ENCODE data around the gene UNC5A.

UNC5A gene

DNA sequence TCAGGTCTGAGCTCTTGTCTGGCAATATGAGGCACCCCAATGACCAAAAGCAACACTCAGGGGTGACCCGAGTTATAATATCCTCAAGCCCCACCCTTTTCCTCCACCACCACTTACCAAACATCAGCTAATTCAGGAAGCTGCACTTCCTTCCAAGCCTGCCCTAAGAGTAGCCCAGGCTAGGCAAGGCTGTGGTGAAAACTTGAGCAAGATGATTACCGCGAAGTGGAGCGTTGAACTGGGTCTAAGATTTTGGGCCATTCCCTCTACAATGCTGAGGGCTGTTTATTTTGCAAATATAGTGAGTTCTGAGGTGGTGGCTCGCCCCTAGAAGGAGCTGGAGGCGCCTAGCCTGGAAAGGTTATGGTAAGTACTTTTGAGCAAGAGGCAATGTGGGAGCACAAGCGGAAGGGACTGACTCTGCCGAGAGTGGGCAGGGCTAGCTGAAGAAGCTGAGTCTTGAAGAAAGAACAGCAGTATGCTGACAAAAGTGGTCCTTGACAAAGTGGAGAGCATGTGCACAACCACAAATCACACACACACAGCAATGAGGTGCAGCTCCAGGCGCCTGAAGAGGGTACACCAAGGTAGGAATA is 89.0 kb downstream of the UNC5A start, which contains the start of gene HK3:
Gene HK3 (minus strand): TSS at position 51 of the 596 bp plus-strand sequence. CDS start 3,187 bp downstream, outside the sequence.
- DNase-seq (ENCODE audit: low spot score): no peak

DNA sequence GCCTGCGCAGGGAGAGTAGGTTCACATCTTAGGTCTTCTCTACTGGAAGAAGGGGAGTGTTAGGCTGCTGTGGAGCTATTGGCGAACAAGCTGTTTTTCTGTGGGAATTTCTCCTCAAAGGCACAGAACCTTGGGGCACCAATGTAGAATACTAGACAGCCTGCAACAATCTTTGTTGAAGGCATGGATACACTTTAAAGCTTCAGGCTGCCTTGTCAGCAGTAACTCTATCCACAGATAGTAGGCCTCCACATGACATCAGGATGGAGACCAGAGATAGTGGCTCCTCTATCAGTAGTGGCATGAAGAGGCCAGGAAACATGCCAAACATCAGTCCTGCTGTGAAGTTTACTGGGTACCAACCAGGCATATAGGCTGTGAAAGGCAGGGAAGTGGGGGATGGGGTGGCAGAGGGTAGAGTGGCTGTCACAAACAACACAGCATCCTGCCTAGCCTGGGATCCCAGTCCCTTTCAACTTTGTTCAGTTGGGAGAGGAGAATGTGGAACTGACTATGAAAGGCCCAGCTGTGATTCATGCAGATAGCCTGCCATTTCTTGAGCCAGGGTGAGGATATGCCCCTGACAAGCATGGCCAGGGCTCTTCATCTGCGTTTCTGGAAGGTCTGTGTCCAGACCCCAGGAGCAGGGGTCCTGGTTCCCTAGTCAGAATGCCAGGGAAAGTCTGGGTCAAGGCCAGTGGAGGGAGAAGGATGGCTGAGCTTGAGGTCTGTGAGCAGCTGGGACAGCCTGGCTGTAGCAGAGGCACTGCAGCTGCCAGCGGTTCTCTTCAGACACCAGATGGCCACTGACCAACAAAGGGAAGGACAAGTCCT is 89.8 kb downstream of the UNC5A start:
- no peak for DNase-seq (ENCODE audit: low spot score)

DNA sequence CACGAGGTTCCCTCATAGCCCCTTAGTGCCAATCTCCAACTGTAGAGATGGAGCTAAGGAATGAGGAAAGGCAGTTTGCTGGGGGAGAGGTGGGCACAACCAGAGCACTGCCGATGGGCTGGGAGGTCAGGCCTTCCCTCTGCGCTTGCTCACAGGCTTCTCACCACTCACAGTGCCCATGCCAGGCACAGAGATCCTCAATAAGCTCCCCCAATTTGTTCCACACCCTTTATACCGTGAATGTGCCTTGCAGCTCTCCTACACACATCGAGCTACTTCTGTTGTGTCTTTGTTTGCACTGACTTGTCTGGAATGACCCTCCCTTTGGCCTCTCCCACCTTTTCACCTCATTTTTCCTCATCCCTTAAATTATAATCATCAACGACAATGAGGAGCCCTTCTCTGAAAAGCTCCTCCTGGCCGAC is 90.4 kb downstream of the UNC5A start:
- no peak for DNase-seq (ENCODE audit: low spot score)

DNA sequence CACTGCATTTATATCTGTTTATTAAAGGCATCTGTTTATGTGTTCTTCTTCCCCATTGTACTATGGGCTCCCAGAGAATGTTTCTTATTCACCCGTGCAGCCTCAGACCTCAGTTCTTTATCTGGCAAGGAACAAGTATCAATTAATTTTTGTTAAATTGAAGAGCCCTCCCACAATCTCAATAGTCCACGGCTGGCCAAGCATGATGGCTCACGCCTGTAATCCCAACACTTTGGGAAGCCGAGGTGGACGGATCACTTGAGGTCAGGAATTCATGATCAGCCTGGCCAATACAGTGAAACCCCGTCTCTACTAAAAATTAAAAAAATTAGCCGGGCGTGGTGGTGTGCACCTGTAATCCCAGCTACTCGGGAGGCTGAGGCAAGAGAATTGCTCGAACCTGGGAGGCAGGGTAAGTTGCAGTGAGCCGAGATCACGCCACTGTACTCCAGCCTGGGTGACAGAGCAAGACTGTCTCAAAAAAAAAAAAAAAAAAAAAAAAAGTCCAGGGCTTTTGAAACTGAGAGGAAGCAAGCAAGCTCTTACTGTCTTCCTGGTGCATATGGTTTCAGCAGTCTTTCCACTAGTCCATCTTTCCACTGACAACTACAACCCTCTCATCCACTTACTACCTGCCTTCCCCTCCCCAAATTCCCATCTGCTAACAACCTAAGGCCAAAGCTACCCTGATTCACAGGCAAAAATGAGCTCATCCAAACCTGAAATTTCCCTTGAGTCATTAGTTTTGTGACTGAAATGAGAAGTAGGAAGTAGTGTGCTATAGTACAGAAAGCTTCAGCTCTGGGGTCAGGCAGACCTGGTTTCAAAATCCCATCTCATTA is 91.1 kb downstream of the UNC5A start:
- no peak for DNase-seq (ENCODE audit: low spot score)

DNA sequence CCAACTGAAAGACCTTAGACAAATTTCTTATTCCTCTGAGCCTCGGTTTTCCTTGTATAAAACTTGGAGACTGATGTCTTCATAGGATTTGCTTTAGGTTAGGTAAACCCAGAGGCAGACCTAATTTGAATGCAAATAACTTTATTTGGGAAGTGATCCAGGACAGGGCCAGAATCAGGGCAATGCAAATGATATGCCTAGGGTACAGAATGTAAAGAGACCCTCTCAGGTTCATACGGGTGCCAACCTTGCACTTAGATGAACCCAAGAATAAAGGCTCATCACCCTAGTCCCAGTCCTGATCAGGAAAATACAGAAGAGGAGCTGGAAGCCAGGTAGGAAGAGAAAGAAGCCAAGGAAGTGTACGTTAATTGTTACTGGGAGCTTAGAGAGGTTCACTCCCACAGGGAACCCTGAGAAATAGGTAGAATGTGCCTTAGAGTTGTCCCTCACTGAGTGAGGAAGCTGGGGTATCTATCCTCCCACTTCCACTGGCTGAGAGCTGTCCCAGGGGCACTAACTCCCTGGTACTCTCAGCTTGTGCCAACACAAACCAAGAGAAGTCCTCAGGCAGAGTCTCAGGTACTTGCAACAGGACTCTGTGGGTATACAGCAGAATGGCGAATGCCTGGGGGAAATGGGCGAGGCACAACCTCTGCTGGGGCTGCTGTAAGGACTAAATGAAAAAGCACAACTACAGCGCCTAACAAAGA is 91.9 kb downstream of the UNC5A start:
- DNase-seq (ENCODE audit: low spot score): no peak

DNA sequence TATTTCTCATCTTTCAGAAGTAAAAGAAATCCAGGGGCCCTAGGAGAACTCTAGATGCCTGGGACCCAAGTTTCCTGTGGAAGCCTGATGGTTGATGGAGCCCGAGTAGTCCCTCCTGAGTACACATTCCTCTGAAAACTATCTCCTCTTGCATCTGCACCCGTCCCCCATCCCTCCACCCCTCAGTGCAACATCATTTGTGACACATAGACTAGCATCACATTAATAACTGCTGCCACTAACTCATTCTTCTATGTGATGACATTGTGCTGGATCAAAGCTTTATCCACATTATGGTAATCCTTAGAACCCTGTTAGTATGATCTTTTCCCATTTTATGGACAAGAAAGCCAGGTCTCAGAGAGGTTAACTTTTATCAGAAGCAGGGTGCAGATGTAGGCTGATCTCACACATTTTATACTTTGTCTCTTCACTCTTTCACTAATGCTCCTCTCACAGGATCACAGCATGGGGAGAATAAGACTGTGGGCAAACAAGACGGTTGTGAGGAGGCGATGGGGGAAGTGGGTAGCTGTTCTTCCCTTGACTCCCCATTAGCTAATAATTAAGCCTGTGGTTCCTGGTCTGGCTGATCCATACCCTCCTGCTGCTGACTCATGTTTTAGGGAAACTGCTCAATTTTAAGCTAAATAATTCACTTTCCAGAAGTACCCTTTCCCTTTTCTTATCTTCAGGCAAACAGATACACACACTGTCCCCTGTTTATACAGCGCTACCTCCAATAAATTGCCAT is 92.7 kb downstream of the UNC5A start:
- no peak for DNase-seq (ENCODE audit: low spot score)

DNA sequence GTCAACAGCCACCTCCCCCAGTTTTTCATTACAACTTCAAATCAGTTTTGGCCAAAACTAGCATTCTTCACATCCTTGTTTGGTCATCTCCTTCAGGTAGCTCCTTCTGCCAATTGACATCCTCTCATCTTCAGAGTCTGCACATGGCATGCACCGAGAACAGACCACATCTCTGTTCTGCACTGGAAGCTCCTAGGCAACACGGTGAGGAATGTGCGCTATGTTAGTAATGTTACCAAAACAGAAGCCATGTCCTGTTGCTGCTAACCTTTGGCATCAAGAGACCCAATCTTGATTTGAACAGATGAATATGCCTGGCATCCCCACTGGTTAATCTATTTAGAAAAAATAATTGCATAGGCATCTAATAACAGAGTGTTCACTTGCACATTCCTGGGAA is 93.9 kb downstream of the UNC5A start:
- DNase-seq (ENCODE audit: low spot score): no peak

DNA sequence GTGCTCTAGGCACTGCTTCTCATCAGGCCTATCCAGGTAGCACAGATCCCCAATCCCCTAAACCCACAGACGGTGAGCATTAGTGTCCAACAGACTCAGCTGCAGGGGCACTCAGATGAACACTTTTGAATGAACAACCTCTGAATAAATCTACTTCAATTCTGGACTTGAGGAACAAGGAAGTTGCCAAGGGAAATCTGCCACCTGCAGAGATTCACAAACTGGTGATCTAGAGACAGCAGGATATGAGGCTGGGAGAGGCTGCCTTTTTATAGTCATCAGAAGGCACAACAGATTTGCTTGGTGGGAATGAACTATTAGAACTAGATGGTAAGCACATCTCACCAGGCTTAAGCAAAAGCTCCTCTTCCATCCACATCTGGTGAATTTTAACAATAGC is 95.8 kb downstream of the UNC5A start:
- no peak for DNase-seq (ENCODE audit: low spot score)

DNA sequence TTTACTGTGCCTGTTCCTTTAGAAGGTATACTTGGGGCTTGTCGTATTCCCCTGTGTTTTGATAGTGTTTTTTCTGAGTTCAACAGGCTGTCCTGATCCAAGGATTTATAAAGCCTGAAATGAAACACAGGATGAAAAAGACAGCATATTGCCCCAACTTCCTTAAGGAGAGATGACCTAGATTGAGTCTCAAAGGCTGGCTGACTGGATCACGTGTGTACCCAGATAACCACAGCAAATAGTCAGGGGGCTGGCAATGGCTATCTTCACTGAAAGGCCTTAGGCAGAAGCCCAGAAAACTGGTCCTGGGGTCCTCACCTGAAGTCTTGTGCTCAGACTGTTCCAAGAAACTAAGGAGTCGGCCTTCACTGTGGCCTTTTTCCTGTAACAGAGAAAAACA is 96.4 kb downstream of the UNC5A start:
- no peak for DNase-seq (ENCODE audit: low spot score)

DNA sequence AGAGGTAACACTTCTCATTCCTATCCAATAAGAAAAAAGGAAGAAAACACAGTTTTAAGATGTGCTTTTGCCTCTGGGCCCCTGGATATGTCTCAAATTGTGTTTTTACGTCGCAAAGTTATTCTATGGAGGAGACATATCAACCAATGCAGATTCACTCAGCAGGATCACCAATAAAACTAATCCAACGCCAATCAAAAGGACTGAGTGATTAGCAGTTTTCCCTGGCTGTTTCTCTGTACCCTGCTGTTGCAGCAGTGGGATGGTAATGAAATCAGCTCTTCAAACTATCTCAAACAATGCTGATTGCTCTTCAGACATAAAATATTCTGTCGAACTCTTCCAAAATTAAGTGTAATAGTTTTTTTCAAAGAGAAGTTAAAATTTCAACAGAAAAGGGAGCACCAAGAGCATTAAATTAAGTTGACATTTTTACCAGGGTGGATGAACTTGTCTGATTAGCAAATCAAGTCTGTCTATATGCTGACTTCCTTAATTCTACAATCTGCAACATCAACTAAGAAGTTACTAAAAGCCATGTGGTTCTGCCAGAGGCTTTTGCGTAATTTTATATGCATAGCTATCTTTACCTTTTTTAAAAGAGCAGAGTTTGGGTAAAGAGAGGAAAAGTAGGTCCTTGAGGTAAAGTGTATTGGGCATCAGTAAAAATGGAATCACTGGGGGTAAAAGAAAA is 98.5 kb downstream of the UNC5A start:
- no peak for DNase-seq (ENCODE audit: low spot score)

DNA sequence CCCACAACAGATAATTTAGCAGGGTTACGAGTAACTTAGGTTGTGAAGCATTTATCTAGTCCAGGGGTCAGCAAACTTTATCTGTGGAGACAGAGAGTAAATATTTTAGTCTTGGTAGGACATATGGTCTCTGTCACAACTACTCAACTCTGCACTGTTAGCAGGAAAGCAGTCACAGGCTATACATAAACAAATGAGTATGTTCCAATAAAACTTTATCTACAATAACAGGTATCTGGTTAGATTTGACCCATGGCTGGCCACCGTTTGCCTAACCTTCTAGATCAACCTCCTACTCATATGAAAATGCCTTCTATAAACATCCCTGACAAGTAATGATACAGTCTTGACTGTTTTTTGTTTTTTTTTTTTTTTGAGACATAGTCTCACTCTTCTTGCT is 101.8 kb downstream of the UNC5A start:
- DNase-seq (ENCODE audit: low spot score): no peak

DNA sequence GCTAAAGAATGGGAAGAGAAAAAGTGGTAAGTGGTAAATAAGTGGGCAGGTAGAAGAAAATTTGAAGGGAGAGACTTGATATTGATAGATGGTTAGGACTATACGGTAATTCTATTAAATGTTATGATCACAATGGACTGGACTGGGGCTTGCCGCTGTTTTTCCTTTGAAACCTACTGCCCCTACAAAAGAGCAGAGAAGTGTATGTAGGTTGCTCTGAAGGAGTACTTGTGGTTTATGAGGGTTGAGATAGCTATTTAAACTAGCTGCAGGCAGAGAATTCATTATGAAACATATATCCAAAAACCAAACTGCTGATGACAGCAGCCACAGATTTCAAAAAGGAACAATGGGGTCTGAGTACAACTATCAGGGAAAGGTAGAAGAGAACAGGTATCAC is 105.5 kb downstream of the UNC5A start:
- DNase-seq (ENCODE audit: low spot score): no peak

DNA sequence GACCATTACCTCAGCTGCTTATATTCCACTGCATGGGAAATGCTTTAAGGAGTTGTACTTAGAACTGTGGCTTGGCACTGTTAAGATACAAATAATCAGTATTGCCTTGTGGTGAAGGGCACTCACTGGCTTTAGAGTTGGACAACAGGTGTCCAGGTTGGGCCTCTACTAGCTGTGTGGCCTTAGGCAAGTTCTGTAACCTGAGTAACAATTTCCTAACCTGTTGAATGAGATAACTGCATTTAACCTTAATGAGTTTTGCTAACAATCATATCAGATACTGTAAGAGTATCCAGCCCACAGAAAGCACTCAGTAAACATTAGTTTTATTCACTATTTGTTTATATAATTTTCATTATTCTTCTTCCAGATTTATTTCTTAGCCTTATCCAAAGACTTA is 106.0 kb downstream of the UNC5A start:
- DNase-seq (ENCODE audit: low spot score): no peak

DNA sequence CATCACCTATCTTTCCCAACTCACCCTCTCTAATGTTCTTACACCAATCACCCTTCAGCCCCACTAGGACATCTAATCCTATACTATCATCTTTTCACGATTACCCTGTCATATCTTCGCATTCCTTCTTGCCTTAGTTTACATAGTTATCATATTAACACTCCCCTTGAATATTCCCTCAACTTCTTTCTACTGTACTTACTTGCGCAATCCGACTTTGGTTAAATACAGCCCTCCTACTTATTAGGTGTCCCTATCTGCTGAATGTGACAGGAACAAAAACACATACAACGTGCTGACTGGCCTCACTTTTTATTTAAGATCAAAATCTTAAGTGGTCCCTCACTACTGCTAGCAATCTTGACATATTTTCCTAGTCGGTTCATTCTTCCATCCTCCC is 108.3 kb downstream of the UNC5A start:
- DNase-seq (ENCODE audit: low spot score): no peak

DNA sequence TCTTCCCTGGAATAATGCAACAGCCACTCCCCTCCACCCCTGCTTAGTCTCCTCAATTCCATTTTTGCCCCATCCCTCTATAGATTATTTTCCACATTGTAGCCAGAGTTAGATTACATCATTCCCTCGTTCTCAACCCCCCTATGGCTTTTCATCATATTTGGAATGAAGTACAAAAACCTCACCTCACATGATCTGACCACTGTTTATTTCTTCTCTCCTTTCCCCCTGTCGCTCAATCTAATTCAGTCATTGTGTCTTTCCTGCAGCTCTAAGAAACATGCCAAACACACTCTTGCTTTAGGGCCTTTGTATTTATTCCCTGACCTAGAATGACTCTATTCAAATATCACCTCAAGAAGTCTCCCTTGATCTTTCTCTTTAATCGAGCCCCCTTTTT is 111.4 kb downstream of the UNC5A start:
- no peak for DNase-seq (ENCODE audit: low spot score)

DNA sequence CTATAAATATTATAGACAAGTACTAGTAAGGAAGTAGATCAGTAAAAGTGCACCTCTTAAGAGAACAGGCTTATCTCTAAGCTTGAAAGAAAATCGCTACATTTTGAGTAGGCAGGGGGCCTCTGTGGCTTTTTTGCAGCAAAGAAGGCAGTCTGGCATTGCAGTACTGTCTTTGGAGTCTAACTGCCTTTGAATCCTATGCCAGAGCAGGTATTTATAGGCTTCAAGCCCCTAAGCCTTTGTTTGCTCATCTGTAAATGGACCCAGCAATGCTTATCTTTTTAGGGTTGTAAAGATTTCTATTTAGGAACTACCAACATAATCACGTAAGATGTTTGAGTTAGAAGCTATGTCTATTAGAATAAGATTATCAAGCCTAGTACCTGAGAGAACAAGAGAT is 112.5 kb downstream of the UNC5A start:
- DNase-seq (ENCODE audit: low spot score): no peak

DNA sequence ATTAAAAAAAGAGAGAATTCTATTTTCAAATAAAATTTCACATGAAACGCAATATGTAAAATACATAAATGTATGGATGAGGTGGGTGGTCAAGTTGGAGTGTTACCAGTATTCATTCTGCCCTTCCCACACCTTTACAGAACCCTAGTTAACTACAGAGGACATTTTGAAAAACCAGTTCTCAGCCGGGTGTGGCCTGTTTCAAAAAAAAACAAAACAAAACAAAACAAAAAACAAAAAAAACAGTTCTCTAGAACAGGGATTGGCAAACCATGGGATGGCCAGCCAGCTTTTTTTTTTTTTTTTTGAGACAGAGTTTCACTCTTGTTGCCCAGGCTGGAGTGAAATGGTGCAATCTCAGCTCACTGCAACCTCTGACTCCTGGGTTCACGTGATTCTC is 117.2 kb downstream of the UNC5A start:
- DNase-seq (ENCODE audit: low spot score): no peak

DNA sequence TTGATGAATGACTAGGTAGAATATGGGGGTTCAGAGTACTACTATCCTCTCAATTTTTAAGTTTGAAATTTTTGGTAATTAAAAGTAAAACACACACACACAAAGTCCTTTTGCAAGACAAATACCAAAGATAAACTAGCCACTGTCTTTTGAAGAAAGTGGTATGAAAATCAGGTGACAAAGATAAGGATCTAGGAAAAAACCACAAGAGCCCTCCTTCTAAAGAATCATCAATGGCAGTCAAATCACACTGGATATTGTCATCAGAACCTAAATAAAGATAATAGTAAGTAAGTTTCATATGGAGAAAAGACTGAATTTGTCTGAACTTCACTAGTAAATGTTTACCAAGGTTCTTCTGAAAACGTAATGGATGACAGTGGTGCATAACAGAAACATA is 119.3 kb downstream of the UNC5A start:
- DNase-seq (ENCODE audit: low spot score): no peak
